Caco-2 (cell line): ENCODE measurements around the gene KDM4C. TPM values are rescaled to one million over a fixed set of nuclear protein-coding genes. Genes with fewer than 3 reads are reported as not detected.

ENCODE experiments used
- BruUV-seq: library from RNA; stranded (reverse); fragments of 400-500 nt; replicated peaks from 2 replicates; lab custom pipeline; 2021; lab: Mats Ljungman, UMichigan
- CTCF ChIA-PET: fragments of 300-600 bp; sonication (Branson Sonifier 250); formaldehyde crosslinking; loops from one replicate; lab custom pipeline; 2022; ENCODE audit warnings: antibody characterized with exemption; lab: Charles Lee
- POLR2A ChIA-PET: fragments of 300-600 bp; sonication (Branson Sonifier 250); formaldehyde crosslinking; loops from one replicate; lab custom pipeline; 2022; ENCODE audit warnings: antibody characterized with exemption; lab: Charles Lee
- DNase-seq, 2 experiments: peaks; one replicate each; pipeline versions ENCODE4 v3.0.0 to v3.0.0-alpha.2; 2020 to 2022
- H3K27me3 ChIP-seq: replicated peaks from 2 replicates; pipeline ENCODE4 v1.6.0; 2011; ENCODE audit warnings: low read length; ENCODE audit not compliant: control insufficient read depth, insufficient read depth
- H3K36me3 ChIP-seq: 2 replicates; pipeline ENCODE4 v1.5.1; 2011; ENCODE audit warnings: low read length; ENCODE audit not compliant: control insufficient read depth, insufficient read depth
- H3K4me1 ChIP-seq: fragments of 250-450 bp; sonication (Bioruptor Pico); 2 replicates; pipeline ENCODE4 v1.5.1; 2020; ENCODE audit warnings: mild to moderate bottlenecking
- H3K4me3 ChIP-seq: 2 replicates; pipeline ENCODE4 v1.5.1; 2011; ENCODE audit warnings: low read depth, mild to moderate bottlenecking, control low read depth, low read length
- H3K9me3 ChIP-seq: fragments of 250-450 bp; sonication (Bioruptor Pico); 2 replicates; pipeline ENCODE4 v1.5.1; 2020; ENCODE audit warnings: mild to moderate bottlenecking, moderate library complexity
- H3K27ac Mint-ChIP-seq: one replicate; pipeline ENCODE4 v1.8.0; 2022; ENCODE audit warnings: mixed read lengths; ENCODE audit not compliant: unreplicated experiment
- H3K27me3 Mint-ChIP-seq: one replicate; pipeline ENCODE4 v1.8.0; 2022; ENCODE audit warnings: mixed read lengths; ENCODE audit not compliant: insufficient read depth, unreplicated experiment
- H3K36me3 Mint-ChIP-seq: one replicate; pipeline ENCODE4 v1.8.0; 2022; ENCODE audit warnings: mild to moderate bottlenecking, mixed read lengths; ENCODE audit not compliant: insufficient read depth, unreplicated experiment
- H3K4me1 Mint-ChIP-seq: one replicate; pipeline ENCODE4 v1.8.0; 2022; ENCODE audit warnings: low read depth, mixed read lengths; ENCODE audit not compliant: unreplicated experiment
- H3K4me3 Mint-ChIP-seq: one replicate; pipeline ENCODE4 v1.8.0; 2022; ENCODE audit warnings: mild to moderate bottlenecking, moderate library complexity, mixed read lengths; ENCODE audit not compliant: unreplicated experiment
- H3K9me3 Mint-ChIP-seq: one replicate; pipeline ENCODE4 v1.8.0; 2022; ENCODE audit warnings: mixed read lengths; ENCODE audit not compliant: unreplicated experiment
- CTCF ChIP-seq, 2 experiments: fragments of 200-600 bp in 1 of 2; IDR thresholded peaks; 1 replicate in 1 of 2; 2 replicates in 1 of 2; pipeline versions ENCODE4 v1.5.1 to v1.8.0; 2011 to 2022; ENCODE audit warnings: antibody characterized with exemption in 1 of 2, control low read depth in 1 of 2, inconsistent platforms in 1 of 2, low read depth in 1 of 2, low read length in 1 of 2, mild to moderate bottlenecking in 1 of 2, moderate library complexity in 1 of 2; ENCODE audit not compliant: insufficient read depth in 1 of 2, severe bottlenecking in 1 of 2, unreplicated experiment in 1 of 2
- intact Hi-C: fragments of 100-400 bp; cut with micrococcal nuclease; formaldehyde crosslinking; loops from one replicate; pipeline ENCODE4 v1.10.0; 2022; ENCODE audit not compliant: unreplicated experiment
- total RNA-seq: library from RNA; stranded (reverse); gene quantifications from 2 replicates; pipeline ENCODE4 v1.2.3, GENCODE V29; 2022

The KDM4C gene
- total RNA-seq, 1 experiment from 2014 or later = 40.3 TPM

GRCh38 chr9:7185612-7186011 lies 427.8 kb downstream of the KDM4C start:
- Mint-ChIP-seq H3K27me3 (peaks cover under 1% of the 10 kb centered on the region), H3K4me1 (no peaks in the 10 kb centered on the region), H3K36me3 (peaks cover 11% of the 10 kb centered on the region), H3K4me3 (no peak overlapping the region), H3K27ac (no peak overlapping the region), H3K9me3 (no peaks in the 10 kb centered on the region)
- no peak for TF ChIP-seq CTCF (IDR thresholded peaks at IDR 0.05; ENCODE audit: insufficient read depth in 1 of 2, low read depth in 1 of 2, low read length in 1 of 2, severe bottlenecking in 1 of 2, unreplicated experiment in 1 of 2)
- no peak overlapping the region for H3K4me3 ChIP-seq
- H3K27me3 ChIP-seq = no peaks in the 10 kb centered on the region
- no TSS peak for BruUV-seq
- intact Hi-C loops = loop anchor here (5.0 kb wide), 1 partner anchor 358 kb away; no protein-coding TSS in a partner anchor
- no peaks in the 10 kb centered on the region for H3K36me3 ChIP-seq
- ChIA-PET CTCF (no interaction called here), POLR2A (no interaction called here)
- H3K9me3 ChIP-seq = no peaks in the 10 kb centered on the region
- no peaks in the 10 kb centered on the region; the same call in 1 of the 2 replicates for H3K4me1 ChIP-seq
- peak; percentile 23 to 38 for DNase-seq

DNA sequence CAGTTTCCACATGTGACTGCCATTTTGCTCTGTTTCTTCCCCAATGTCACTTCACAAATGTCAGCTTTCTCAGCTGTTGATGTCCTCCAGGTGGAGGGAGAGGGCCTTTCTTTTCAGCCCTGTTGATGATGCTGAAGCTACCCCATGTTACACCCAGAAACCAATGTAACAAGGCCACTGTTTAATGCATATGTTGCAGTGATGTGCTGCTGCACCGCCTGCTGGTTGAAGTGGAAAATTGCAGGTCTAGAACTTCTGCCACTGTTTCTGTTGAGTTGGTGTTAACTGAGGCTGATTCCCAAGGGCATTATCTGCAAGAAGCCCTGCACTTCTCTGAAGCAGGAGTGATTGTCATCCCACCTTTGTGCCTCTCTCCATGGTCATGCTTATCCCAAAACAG lies 428.4 kb downstream of the KDM4C start:
- Histone ChIP-seq H3K9me3 (no peaks in the 10 kb centered on the region), H3K4me1 (no peaks in the 10 kb centered on the region; the same call in 1 of the 2 replicates), H3K27me3 (no peaks in the 10 kb centered on the region), H3K4me3 (no peak overlapping the region), H3K36me3 (no peaks in the 10 kb centered on the region)
- POLR2A ChIA-PET = no interaction called here
- BruUV-seq = no TSS peak
- DNase-seq = peak in 1 of 2 experiments; percentile 5
- Mint-ChIP-seq H3K4me1 (no peaks in the 10 kb centered on the region), H3K27me3 (peaks cover 4% of the 10 kb centered on the region), H3K27ac (no peak overlapping the region), H3K4me3 (no peak overlapping the region), H3K9me3 (no peaks in the 10 kb centered on the region), H3K36me3 (peaks cover 11% of the 10 kb centered on the region)
- intact Hi-C loops = loop anchor here (5.0 kb wide), 1 partner anchor 359 kb away; no protein-coding TSS in a partner anchor
- peak; percentile 21 to 40 for TF ChIP-seq CTCF (IDR thresholded peaks at IDR 0.05; ENCODE audit: insufficient read depth in 1 of 2, low read depth in 1 of 2, low read length in 1 of 2, severe bottlenecking in 1 of 2, unreplicated experiment in 1 of 2)
- CTCF ChIA-PET = no interaction called here

DNA sequence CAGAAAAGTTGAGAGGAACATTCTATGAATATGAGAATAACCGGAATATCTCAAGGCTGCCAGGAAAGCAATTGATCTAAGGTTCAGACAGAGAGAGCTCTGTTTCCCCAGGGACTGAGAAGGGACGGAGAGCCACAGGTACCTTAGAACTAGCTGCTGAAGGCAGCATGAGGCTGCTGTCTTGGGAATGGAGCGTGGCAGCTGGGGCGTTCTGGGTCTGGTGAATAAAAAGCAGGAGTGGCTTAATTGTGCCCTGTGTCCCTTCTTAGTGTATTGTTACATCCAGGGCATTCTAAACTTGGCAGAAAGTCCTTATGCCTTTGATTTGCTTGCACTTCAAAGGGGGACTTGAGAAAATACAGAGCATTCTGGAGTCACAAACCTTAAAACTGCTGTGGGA lies 434.5 kb downstream of the KDM4C start:
- no peak for TF ChIP-seq CTCF (IDR thresholded peaks at IDR 0.05; ENCODE audit: insufficient read depth in 1 of 2, low read depth in 1 of 2, low read length in 1 of 2, severe bottlenecking in 1 of 2, unreplicated experiment in 1 of 2)
- H3K4me1 Mint-ChIP-seq = no peaks in the 10 kb centered on the region
- Histone ChIP-seq H3K4me1 (no peaks in the 10 kb centered on the region), H3K9me3 (no peaks in the 10 kb centered on the region), H3K36me3 (no peaks in the 10 kb centered on the region), H3K4me3 (no peak overlapping the region), H3K27me3 (no peaks in the 10 kb centered on the region)
- H3K4me3 Mint-ChIP-seq = no peak overlapping the region
- peaks cover 21% of the 10 kb centered on the region for H3K27me3 Mint-ChIP-seq
- DNase-seq = no peak
- no peaks in the 10 kb centered on the region for H3K9me3 Mint-ChIP-seq
- H3K27ac Mint-ChIP-seq = no peak overlapping the region
- ChIA-PET POLR2A (no interaction called here), CTCF (no interaction called here)
- no peaks in the 10 kb centered on the region for H3K36me3 Mint-ChIP-seq
- BruUV-seq = no TSS peak
- intact Hi-C loops = no loop called here
